ENCODE measurements around the gene DCPS. TPM values are rescaled to one million over a fixed set of nuclear protein-coding genes. Genes with fewer than 3 reads are reported as not detected.
A peak's percentile ranks its signal among the peaks of the same experiment; 100 is the strongest.
"Not testable (repeated sequence)": the region's sequence is repeated elsewhere in the genome, so short reads cannot be mapped to it uniquely, and the experiment has no call there.

DCPS gene
- 11.2 and 15.2 TPM in 2 replicates for total RNA-seq
- long read RNA-seq, transcript DCPS-201 (6 exons, 1,479 nt): major isoform, 16 of 21 reads
- long read RNA-seq, partial matches to known transcripts: 0 of 21 reads
- long read RNA-seq, other reads (novel, unspliced or antisense): 5 of 21 reads

GRCh38 chr11:126303623-126304456 lies at the start of gene DCPS:
TSS of gene DCPS (plus strand) at chr11:126304060. CDS start at chr11:126304081, 21 bp downstream.
- H3K27ac Mint-ChIP-seq (ENCODE audit: unreplicated experiment): peak within 1 kb of the TSS; percentile 95
- peaks cover 4% of the 10 kb centered on the region for H3K36me3 Mint-ChIP-seq (ENCODE audit: unreplicated experiment)
- peak; percentile 98 for DNase-seq (ENCODE audit: extremely low spot score, unreplicated experiment)
- H3K4me3 Mint-ChIP-seq (ENCODE audit: unreplicated experiment): peak within 1 kb of the TSS; percentile 94
- peaks cover 35% of the 10 kb centered on the region for H3K4me1 Mint-ChIP-seq (ENCODE audit: unreplicated experiment)
- H3K9me3 Mint-ChIP-seq (ENCODE audit: unreplicated experiment): no peaks in the 10 kb centered on the region
- H3K27me3 Mint-ChIP-seq (ENCODE audit: unreplicated experiment): no peaks in the 10 kb centered on the region
- TF ChIP-seq, protein P1, sequence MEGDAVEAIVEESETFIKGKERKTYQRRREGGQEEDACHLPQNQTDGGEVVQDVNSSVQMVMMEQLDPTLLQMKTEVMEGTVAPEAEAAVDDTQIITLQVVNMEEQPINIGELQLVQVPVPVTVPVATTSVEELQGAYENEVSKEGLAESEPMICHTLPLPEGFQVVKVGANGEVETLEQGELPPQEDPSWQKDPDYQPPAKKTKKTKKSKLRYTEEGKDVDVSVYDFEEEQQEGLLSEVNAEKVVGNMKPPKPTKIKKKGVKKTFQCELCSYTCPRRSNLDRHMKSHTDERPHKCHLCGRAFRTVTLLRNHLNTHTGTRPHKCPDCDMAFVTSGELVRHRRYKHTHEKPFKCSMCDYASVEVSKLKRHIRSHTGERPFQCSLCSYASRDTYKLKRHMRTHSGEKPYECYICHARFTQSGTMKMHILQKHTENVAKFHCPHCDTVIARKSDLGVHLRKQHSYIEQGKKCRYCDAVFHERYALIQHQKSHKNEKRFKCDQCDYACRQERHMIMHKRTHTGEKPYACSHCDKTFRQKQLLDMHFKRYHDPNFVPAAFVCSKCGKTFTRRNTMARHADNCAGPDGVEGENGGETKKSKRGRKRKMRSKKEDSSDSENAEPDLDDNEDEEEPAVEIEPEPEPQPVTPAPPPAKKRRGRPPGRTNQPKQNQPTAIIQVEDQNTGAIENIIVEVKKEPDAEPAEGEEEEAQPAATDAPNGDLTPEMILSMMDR (IDR thresholded peaks at IDR 0.05): no peak

DNA sequence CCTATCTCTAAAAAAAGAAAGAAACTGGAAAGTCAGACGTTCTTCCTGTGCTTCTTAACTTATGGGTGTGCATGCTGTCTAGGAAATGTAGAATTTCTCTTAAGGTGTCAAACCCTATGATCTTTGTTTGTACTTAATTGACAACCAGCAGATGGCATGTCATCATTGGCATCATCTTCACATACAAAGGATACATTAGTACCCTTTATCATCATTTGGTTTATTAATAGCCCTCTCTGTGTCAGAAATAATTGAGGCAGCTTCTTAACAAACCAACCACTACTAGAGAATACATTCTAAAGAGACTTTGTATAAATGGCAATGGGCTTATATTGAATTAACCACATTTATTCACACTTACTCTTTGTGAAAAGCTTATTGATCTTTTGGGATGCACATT lies 49.0 kb upstream of the DCPS start:
- no peaks in the 10 kb centered on the region for H3K27me3 Mint-ChIP-seq (ENCODE audit: unreplicated experiment)
- no peaks in the 10 kb centered on the region for H3K4me1 Mint-ChIP-seq (ENCODE audit: unreplicated experiment)
- no peak overlapping the region for H3K27ac Mint-ChIP-seq (ENCODE audit: unreplicated experiment)
- no peak for DNase-seq (ENCODE audit: extremely low spot score, unreplicated experiment)
- no peaks in the 10 kb centered on the region for H3K9me3 Mint-ChIP-seq (ENCODE audit: unreplicated experiment)
- H3K36me3 Mint-ChIP-seq (ENCODE audit: unreplicated experiment): peaks cover 28% of the 10 kb centered on the region
- H3K4me3 Mint-ChIP-seq (ENCODE audit: unreplicated experiment): no peak overlapping the region
- TF ChIP-seq, protein P1 (IDR thresholded peaks at IDR 0.05): no peak

DNA sequence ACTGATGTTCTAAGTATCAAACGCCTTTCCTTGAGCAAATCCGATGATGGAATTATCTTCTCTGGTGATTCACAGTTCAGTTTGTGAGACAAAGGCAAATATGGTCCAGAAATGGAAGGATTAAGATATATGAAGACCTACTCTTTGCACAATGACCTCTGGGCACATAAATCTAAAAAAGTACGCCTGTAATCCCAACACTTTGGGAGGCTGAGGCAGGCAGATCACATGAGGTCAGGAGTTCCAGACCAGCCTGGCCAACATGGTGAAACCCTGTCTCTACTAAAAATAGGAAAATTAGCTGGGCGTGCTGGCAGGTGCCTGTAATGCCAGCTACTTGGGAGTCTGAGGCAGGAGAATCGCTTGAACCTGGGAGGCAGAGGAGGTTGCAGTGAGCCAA lies 48.4 kb upstream of the DCPS start:
- DNase-seq (ENCODE audit: extremely low spot score, unreplicated experiment); H3K4me1 Mint-ChIP-seq (ENCODE audit: unreplicated experiment); H3K4me3 Mint-ChIP-seq (ENCODE audit: unreplicated experiment); H3K9me3 Mint-ChIP-seq (ENCODE audit: unreplicated experiment); H3K27ac Mint-ChIP-seq (ENCODE audit: unreplicated experiment); H3K27me3 Mint-ChIP-seq (ENCODE audit: unreplicated experiment): not testable (repeated sequence)
- H3K36me3 Mint-ChIP-seq (ENCODE audit: unreplicated experiment): peaks cover 28% of the 10 kb centered on the region

- DNase-seq (ENCODE audit: extremely low spot score, unreplicated experiment): no peak
- TF ChIP-seq, protein P1 (IDR thresholded peaks at IDR 0.05): no peak
- no peak overlapping the region for H3K27ac Mint-ChIP-seq (ENCODE audit: unreplicated experiment)
- peaks cover 27% of the 10 kb centered on the region for H3K36me3 Mint-ChIP-seq (ENCODE audit: unreplicated experiment)
- no peaks in the 10 kb centered on the region for H3K9me3 Mint-ChIP-seq (ENCODE audit: unreplicated experiment)
- H3K4me3 Mint-ChIP-seq (ENCODE audit: unreplicated experiment): no peak overlapping the region
- H3K4me1 Mint-ChIP-seq (ENCODE audit: unreplicated experiment): no peaks in the 10 kb centered on the region
- no peaks in the 10 kb centered on the region for H3K27me3 Mint-ChIP-seq (ENCODE audit: unreplicated experiment)
These were observed 47.6 kb upstream of the DCPS start for GRCh38 chr11:126256216-126256615.

DNA sequence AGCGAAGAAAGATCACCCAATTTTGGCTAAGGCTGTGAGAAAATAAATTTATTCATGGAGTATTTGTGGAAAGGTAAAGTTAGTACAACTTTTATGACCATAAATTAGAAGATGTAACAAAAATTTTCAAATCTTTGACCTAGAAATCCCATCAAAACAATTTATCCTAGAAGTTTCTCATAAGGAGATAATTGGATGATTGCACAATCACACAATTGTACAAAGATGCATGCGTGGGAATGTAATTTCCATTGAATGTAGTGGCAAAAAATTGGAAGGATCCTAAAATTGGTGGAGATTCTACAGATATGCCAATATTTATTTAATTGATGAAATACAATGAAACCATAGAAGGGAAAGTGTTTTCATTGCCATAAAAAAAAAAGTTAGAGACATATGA lies 46.7 kb upstream of the DCPS start:
- Mint-ChIP-seq H3K4me1 (ENCODE audit: unreplicated experiment) (no peaks in the 10 kb centered on the region), H3K36me3 (ENCODE audit: unreplicated experiment) (peaks cover 26% of the 10 kb centered on the region), H3K27ac (ENCODE audit: unreplicated experiment) (no peak overlapping the region), H3K9me3 (ENCODE audit: unreplicated experiment) (no peaks in the 10 kb centered on the region), H3K27me3 (ENCODE audit: unreplicated experiment) (no peaks in the 10 kb centered on the region), H3K4me3 (ENCODE audit: unreplicated experiment) (no peak overlapping the region)
- no peak for DNase-seq (ENCODE audit: extremely low spot score, unreplicated experiment)
- TF ChIP-seq, protein P1 (IDR thresholded peaks at IDR 0.05): no peak
